GM13976 (cell line): Measurements from ENCODE around the gene RNASEH1.

Source experiments
- DNase-seq: peaks from one replicate; pipeline ENCODE4 v3.0.0; 2012; ENCODE audit warnings: low spot score
- in situ Hi-C: fragments of 300-500 bp; cut with MboI; formaldehyde crosslinking; loops from one replicate; pipeline ENCODE4 v1.12.0; 2022; ENCODE audit warnings: low sequenced_read_pairs, mixed read lengths, inconsistent platforms; ENCODE audit not compliant: unreplicated experiment
- TF ChIP-seq, protein P1 (sequence below): IDR thresholded peaks from 2 replicates; pipeline ENCODE4 v1.5.1; 2012; ENCODE audit warnings: borderline replicate concordance, mild to moderate bottlenecking; ENCODE audit not compliant: insufficient read depth; ENCODE audit errors: extremely low read depth, missing control alignments, control extremely low read depth

Gene RNASEH1

DNA sequence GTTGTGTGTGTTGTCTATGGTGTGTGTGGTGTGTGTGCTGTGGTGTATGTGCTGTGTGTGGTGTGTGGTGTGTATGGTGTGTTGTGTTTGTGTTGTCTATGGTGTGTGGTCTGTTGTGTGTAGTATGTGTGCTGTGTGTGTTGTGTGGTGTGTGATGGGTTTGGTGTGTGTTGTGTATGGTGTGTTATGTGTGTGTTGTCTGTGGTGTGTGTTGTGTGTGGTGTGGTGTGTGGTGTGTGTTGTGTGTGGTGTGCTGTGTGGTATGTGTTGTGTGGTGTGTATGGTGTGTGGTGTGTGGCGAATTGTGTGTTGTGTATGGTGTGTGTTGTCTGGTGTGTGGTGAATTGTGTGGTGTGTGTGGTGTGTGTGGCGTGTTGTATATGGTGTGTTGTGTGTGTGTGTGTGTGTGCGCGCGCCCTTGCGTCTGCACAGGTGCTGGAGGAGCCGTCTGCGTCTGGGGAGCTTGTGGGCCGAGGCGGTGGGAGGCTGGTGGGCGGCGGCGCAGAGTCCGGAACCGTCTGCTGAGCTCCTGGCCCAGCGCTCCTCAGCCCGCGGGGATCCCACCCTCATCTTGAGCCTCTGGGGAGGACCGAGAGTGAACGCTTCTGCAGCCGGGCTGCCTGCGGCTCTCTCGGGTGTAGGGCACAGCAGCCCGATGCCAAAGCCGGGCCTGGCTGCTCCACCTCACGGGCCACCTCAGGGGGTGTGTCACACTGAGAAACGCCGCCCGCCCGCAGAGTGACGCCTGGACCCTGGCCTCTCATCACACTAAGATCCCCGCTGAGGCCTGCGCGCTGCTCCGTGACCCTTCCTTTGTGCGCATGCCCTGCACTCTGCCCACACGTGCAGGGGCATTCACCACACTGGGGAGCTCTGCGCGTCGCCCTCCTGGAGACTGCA, 30.0 kb downstream of the RNASEH1 start:
- DNase-seq: no peak
- TF ChIP-seq, protein P1, sequence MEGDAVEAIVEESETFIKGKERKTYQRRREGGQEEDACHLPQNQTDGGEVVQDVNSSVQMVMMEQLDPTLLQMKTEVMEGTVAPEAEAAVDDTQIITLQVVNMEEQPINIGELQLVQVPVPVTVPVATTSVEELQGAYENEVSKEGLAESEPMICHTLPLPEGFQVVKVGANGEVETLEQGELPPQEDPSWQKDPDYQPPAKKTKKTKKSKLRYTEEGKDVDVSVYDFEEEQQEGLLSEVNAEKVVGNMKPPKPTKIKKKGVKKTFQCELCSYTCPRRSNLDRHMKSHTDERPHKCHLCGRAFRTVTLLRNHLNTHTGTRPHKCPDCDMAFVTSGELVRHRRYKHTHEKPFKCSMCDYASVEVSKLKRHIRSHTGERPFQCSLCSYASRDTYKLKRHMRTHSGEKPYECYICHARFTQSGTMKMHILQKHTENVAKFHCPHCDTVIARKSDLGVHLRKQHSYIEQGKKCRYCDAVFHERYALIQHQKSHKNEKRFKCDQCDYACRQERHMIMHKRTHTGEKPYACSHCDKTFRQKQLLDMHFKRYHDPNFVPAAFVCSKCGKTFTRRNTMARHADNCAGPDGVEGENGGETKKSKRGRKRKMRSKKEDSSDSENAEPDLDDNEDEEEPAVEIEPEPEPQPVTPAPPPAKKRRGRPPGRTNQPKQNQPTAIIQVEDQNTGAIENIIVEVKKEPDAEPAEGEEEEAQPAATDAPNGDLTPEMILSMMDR: no peak
- in situ Hi-C loops: no loop called here

DNA sequence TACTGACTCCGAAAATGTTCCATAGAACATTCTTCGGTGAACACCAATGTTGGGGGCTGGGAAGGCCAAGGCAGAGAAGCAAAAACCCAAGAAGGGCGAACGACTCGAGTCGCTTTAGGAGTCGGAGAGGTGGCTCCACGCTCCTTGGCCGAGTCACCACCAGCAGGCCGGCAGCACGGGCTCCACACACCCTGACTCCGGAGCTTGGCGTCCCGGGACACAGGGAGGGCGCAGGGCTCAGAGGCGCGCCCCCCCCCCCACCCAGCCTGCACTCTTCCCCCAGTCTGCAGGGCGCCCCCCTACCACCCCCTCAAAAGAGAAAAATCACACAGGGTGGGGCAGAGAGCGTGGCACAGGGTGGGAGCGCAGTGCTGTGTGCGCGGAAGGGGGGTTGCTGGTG, 31.3 kb downstream of the RNASEH1 start:
- DNase-seq: no peak
- TF ChIP-seq, protein P1: no peak
- in situ Hi-C loops: no loop called here

DNA sequence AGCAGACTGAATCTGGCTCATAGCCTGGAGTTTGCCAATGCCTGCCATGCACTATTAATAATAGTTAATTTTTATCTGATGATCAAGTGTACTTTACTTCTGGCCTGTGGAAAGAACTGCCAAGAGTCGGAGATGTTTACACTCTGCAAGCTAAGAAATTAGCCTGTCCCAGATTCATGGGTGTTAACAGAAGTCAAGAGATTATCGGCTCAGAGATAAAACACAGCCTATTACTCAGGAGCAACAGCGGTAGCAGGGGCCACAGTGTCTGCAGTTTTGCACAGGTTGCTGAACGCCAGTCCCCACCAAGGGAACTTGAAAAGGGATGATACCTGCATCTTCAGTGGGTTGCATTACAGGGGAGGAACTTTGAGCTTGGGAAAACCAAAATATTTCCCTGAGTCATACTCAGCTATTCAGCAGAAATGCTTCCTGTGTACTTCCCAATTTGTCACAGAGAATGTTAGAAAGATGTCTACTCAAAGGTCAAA, 34.5 kb downstream of the RNASEH1 start:
- in situ Hi-C loops: no loop called here
- no peak for DNase-seq

DNA sequence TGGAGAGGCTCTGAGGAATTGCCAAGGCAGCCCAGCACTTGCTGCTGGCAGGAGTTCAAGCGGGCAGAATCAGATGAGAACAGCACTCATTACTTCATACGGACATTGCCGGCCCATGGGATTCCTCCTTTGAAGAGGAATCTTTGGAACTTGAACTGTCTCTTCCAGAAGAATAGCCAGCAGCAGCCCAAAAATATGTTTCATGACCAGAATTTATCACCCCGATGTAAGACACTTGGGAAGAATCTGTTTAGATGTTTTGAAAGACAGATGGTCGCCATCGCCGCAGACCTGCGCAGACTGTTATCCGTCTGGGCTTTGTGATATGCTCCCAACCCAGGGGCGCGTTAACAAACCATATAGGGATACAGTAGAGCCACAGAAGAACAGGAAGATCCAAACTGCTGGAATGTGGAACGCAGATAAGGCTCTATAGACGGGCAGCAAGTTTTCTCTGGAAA, 35.1 kb downstream of the RNASEH1 start:
- no peak for DNase-seq
- TF ChIP-seq, protein P1: no peak
- in situ Hi-C loops: no loop called here

More for the DNA sequence above, 34.5 kb downstream of the RNASEH1 start:
- TF ChIP-seq, protein P1: no peak

DNA sequence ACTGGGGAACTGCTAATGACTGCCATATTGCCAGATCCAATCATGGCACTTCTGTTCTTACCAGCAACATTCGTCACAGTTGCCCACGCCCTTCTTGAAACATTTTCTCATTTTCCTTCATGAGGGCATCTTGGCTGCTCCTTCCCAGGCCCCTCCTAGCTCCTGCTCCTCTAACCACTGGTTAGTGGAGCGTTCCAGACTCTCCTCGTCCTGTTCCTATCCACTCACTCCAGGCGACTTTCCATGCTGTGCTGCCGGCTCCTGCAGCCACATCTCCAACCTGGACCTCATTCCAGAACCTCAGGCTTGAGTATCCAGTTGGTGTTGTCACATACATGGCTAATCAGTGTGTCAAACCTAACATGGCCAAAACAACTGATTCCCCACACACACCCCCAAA, 37.5 kb downstream of the RNASEH1 start:
- no peak for DNase-seq
- in situ Hi-C loops: no loop called here
- TF ChIP-seq, protein P1: no peak

DNA sequence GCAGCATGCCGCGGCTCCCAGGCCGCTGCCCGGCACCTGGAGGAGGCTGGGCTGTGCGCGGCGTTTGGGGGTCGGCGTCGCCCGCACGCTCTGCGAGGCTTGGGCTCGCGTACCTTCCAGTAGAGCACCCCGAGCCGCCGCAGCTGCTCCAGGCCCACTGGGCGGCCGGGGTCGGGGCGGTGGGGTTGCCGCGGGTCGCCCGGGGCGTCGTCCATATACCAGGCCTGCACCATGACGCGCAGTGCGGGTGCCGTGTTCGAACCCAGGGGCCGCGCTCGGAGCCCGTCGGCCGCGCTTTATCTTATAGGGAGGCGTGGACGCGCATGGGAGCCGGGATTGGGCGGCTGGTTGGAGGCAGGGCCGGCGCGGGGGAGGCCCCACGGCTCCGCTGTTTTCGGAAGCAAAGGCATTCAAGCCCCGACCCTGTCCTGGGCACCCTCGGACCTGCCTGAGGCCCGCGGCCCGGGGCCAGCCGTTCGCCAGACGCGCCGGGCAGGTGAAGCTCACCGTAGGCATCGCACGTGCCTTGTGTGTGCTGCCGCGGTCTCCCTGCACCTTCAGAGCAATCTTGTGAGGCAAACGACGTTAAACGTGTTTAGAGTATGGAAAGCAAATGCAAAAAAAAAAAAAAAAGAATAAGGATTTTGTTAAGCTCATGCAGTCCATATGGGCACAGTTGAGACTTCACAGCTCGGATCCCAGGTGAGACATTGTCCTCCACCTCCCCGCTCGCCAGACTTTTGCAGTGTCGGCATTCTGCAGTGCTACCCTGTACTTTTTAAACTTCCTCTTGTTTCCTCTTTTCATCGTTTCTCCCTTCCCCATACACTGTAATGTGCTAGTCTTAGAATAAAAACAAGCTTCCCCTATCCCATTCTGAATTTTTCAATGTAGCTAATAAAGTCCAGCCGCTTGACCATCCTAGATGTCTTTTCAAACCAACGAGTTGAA, 38.6 kb downstream of the RNASEH1 start, which contains the start of gene ADI1:
Gene ADI1 (minus strand): TSS at position 277 of the 951 bp plus-strand sequence. CDS start 44 bp downstream, at position 233.
- peak; percentile 87 for DNase-seq
- in situ Hi-C loops: no loop called here

More for the DNA sequence above, 38.6 kb downstream of the RNASEH1 start, which contains the start of gene ADI1:
- TF ChIP-seq, protein P1: no peak
